NCI-H1417 (cell line): ENCODE results near the gene GNG8.

Experiments used
- DNase-seq, 3 experiments: peaks; one replicate each; lab custom pipeline; 2025; lab: John Stamatoyannopoulos, UW

The GNG8 gene

GRCh38 chr19:46602392-46603194 is 33.4 kb downstream of the GNG8 start:
- no peak for DNase-seq

GRCh38 chr19:46601318-46602224 is 34.4 kb downstream of the GNG8 start, which contains the start of gene CALM3:
Gene CALM3, plus strand, starts transcription at chr19:46601330. Its CDS starts 105 bp downstream, at chr19:46601435.
- DNase-seq = peak in 2 of 3 experiments; percentile 19 to 62

GRCh38 chr19:46600384-46601317 is 35.4 kb downstream of the GNG8 start:
- DNase-seq = peak; percentile 97 to 99 (median 97)

GRCh38 chr19:46599716-46600373 is 36.2 kb downstream of the GNG8 start:
- DNase-seq = no peak

- no peak for DNase-seq
These were observed 37.6 kb downstream of the GNG8 start for GRCh38 chr19:46598372-46598917.

GRCh38 chr19:46596008-46596407 is 40.0 kb downstream of the GNG8 start:
- DNase-seq = no peak

- DNase-seq = no peak
These were observed 44.1 kb downstream of the GNG8 start for GRCh38 chr19:46591870-46592269.

GRCh38 chr19:46591254-46591653 is 44.7 kb downstream of the GNG8 start:
- no peak for DNase-seq

- DNase-seq = no peak
These were observed 48.1 kb downstream of the GNG8 start for GRCh38 chr19:46587861-46588260.

GRCh38 chr19:46586294-46586693 is 49.7 kb downstream of the GNG8 start:
- no peak for DNase-seq

GRCh38 chr19:46585539-46585938 is 50.5 kb downstream of the GNG8 start:
- no peak for DNase-seq
